Dermis blood vessel endothelial cell (primary cell): ENCODE data around the gene CSNK1G2. TPM values are rescaled to one million over a fixed set of nuclear protein-coding genes. Genes with fewer than 3 reads are reported as not detected.
A peak's percentile ranks its signal among the peaks of the same experiment; 100 is the strongest.

Source experiments
- DNase-seq: peaks from one replicate; pipeline ENCODE4 v3.0.0; 2010
- total RNA-seq: library from RNA; depleted of rRNA; stranded (reverse); fragments of >200 nt; gene quantifications from 2 replicates; pipeline ENCODE4 v1.2.3, GENCODE V29; 2014

The CSNK1G2 gene
- total RNA-seq, 1 donor from 2014 or later, result 73.9 TPM

DNA sequence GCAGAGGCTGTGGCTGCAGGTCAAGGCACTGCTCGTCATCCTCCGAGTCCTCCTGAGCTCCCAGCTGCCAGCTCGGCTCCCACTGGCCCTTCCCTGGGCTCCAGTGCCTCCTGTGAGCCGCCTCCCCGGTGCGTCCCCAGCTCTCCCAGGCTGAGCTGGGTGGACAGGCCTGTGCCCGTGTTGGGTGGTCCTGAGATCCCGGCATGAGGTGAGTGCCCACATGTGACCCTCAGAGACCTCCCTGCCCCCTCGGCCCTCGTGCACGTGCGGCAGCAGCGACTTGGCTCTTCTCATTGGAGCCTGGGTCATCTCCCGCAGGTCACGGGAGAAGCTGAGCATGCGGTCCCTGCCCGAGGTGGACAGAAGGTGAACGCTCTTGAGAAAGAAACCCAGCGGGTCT, 20.3 kb upstream of the CSNK1G2 start:
- no peak for DNase-seq

DNA sequence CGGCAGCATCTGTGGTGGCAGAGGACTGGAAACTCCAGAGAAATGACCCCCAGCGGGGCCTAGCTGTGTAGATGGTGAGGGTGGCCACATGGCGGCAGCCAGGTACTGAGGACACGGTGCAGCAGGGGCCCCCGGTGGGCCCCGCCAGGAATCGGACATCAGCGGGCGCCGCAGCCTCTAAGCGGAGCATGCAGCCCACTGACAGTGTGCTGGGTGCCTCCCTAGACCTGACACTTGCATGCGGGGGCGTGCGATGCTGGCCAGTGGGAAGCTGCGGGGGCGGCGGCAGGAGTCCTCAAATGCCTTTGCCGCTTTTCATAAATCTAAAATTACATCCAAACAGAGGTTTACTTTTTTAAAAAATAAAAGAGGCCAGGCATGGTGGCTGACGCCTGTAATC, 19.6 kb upstream of the CSNK1G2 start:
- no peak for DNase-seq

DNA sequence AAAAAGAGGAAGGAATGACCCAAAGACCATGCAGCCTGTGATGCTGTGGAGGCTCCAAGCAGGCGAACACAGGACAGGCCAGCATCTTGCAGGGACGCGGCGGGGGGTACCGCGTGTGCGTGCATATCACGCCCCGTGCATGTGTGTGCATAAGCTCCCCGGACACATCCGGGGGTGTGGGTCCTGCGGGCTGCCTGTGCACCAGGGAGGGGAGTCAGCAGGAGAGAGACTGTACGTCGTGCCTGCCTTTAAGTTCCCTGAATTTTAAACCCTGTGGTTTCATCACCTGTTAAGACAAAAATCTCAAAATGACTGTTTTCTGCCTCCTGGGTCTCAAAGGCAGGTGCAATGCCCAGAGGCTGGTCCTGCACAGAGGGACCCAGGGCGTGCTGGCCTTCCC, 19.1 kb upstream of the CSNK1G2 start:
- no peak for DNase-seq

DNA sequence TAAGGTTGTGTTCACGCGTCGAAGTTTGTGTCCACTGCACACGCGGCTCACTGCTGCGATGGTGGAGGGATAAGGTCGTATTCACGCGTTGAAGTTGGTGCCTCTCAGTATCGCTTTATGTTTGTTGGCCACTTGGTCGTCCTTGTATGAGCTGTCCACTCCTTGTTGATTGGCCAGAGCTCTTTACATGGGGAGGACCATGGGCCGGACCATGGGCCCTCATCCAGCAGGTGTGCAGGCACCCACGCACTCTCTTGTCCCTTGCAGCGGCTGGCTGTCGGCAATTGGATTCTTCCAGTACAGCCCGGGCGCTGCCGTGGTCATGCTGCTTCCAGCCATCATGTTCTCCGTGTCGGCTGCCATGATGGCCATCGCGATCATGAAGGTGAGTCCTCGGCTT, 18.2 kb upstream of the CSNK1G2 start:
- DNase-seq, result no peak

DNA sequence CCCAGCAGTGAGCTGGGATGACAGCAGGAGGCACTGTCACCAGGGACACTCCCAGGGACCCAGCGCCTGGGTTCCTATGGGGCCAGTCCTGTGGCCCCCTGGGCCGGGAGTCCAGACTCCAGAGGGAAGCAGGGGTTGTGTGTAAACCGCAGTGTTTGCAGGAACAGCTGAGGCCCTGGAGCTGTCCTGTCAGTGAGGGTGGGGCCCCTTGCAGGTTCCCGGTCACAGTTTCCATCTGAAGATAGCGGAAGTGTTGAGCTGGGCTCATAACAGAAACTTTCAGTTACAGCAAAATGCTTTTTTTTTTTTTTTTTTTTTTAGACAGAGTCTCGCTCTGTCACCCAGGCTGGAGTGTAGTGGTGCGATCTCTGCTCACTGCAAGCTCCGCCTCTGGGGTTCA, 17.7 kb upstream of the CSNK1G2 start:
- DNase-seq, result no peak

DNA sequence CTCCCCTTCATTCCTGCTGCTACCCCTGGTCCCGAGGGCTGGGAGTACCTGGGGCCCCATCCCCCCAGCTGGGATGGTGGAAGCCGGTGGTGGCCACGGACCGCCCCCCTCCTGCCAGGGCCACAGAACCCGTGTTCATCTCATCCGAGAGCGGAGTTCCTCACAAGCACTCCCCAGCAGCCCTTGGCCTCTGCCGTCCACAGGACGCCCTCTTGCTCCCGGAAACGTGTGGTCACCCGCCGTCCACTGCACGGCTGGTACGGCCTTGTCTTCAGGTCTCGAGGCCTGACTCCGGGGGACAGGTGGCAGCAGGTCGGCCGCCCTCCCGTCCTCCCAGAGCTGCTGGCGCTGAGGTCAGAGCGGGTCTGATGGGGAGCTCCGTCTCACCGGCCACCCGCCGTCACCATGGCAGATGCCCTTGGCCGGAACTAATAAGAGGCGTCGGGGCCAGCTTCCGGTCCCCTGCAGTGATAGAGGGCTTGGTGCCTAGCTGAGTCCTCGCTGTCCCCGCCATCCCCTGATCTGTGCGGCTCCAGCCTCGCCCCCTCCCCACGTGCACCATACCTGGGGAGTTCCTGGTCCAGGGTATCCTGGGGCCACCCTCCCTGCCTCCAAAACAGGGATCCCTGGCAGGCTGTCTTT, 16.5 kb upstream of the CSNK1G2 start:
- no peak for DNase-seq

DNA sequence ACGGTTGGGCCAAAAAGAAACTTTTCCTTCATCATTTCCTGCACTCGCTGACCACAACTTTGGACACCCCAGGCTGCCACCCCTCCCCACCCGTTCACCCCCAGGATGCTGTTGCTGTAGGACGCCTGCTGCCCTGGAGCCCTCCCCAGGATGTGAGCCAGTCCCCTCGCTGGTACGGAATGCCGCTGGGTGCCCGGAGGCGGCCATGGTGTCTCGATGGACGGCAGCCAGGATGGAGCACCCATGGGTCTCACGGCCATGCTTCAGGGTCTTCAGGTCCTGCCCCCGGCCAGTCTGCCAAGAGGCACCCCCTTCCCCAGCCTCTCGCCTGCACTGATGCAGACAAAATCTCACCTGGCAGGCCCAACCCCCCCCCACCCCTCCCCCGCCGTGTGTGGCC, 15.4 kb upstream of the CSNK1G2 start:
- no peak for DNase-seq

DNA sequence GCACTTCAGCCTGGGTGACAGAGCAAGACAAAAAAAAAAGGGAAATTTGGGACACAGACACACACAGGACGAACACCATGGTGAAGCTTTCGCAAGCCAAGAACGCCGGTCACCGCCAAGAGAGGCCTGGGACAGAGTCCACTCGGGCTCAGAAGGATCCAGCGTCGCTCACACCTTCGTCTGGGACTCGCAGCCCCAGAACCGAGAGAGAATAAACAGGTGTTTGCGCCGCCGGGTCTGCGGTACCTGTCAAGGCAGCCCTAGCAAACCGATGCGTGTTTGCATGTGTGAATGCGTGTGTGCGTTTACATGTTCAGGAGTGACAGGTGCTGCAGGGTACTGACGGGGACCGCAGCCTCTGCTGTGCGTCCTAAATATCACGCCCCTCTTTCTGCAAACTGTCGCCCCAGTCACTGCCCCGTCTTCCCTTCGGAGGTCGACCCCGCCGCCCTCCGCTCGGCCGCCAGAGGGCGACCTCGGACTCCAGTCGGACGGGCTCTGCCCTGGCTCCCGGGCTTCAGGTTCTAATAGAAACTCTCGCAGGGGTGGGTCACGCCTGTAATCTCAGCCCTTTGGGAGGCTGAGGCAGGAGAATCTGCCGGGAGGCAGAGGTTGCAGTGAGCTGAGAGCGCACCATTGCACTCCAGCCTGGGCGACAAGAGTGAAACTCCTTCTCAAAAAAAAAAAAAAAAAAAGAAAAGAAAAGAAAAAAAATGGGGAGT, 11.8 kb upstream of the CSNK1G2 start:
- peak; percentile 83 for DNase-seq

DNA sequence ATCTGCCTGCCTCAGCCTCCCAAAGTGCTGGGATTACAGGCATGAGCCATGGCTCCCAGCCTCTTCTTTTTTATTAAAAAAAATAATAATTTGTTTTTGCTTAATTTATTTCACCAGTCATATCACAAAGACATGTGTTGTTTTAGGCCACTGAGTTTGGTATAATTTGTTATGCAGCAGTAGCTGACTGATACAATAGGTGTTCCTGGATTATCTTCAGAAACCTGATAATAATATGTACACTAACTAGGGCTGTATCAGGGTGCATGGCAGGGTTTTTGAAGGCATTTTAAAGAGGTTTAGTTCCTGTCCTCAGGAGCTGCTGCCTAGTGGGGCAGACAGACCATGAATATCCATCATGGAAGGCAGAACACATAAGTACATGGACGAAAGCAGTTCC, 9.5 kb upstream of the CSNK1G2 start:
- DNase-seq, result no peak

DNA sequence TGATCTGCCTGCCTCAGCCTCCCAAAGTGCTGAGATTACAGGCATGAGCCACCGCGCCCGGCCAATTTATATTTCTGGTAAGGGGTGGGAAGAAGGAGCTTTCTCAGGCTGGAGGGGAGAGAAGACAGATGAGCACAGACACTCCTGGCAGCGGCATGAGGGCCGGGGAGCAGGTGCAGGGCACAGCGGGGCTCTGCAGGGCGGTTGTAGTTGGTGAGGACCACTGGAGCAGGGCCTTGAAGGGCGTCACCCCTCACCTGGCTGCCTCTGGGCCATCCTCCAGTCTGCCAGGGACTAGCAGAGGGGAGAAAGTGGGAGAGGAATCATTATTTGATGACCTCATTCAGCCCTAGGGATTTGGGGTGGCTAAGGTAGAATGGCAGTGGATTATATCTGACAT, 8.6 kb upstream of the CSNK1G2 start:
- no peak for DNase-seq

DNA sequence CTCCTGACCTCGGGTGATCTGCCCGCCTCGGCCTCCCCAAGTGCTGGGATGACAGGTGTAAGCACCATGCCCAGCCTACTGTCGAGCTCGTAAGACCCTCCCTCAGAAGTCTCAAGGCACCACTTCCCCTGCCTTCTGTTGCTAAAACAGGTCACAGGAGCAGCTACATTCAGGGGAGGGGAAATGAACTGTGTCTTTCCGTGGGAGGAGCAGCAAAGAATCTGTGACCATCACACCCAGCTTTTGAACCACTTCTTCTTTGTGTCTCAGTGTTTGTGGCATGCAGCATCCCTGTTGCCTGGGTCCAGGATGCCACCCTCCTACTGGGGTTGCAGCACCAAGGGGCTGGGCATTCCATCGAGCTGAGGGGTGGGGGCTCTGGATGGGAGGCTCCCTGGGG, 7.7 kb upstream of the CSNK1G2 start:
- DNase-seq, result no peak

DNA sequence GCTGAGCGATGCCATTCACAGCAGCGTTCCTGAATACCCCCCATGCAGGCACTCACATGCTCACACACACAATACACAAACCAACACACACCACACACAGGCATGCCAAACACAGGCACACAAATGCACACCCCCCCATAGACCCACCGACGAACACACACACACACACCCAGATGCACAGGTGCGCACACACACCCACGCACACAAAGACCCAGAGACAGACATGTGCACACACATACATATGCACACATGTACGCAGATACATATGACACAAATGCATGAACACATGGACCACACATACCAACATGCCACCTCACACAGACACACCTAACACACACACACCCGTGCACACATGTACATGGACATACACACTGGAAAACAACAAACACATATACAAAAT, 7.0 kb upstream of the CSNK1G2 start:
- no peak for DNase-seq

DNA sequence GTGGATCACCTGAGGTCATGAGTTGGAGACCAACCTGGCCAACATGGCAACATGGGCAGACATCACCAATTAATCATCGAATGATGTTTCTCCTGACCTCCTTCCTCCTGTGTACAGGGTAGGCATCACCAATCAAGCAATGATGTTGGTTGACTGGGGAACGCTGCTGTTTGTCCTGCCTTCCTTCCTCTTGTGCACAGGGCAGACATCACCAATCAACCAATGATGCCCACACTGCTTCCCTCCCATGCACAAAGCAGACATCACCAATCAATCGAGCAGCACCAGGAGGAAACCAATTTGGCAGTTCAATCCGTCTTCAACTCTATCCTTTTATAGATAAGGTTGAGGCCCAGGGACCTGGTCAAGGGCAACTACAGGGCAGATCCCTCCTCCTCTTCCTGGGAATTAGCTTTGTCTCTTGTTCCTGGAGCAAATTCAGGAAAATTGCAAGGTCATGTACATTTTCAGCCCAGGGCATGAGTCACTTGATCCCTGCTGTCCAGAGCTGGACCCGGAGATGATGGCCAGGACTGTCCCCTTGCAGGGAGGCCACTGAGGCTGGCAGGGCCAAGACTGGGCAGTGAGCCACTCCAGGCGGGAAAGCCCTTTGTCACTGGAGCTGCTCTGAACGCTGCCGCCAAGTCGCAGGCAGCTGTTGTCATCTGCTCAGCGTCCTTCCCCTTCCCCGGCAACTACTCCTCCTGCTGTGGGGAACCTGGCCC, 5.3 kb upstream of the CSNK1G2 start:
- DNase-seq, result peak; percentile 73

DNA sequence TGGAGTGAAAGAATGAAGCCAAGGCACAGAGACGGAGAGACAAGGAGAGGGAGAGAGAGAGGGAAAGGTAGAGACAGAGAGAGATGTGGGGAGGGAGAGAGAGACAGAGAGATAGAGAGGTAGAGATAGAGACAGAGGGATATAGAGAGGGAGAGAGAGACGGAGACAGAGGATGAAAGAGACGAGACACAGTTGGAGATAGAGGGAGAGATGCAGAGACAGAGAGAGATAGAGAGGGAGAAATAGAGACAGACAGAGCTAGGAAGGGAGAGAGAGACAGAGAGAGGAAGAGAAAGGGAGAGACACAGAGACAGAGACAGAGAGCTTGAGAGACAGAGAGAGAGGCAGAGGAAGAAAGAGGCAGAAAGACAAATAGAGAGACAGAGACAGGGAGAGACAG, 4.5 kb upstream of the CSNK1G2 start:
- DNase-seq, result no peak

DNA sequence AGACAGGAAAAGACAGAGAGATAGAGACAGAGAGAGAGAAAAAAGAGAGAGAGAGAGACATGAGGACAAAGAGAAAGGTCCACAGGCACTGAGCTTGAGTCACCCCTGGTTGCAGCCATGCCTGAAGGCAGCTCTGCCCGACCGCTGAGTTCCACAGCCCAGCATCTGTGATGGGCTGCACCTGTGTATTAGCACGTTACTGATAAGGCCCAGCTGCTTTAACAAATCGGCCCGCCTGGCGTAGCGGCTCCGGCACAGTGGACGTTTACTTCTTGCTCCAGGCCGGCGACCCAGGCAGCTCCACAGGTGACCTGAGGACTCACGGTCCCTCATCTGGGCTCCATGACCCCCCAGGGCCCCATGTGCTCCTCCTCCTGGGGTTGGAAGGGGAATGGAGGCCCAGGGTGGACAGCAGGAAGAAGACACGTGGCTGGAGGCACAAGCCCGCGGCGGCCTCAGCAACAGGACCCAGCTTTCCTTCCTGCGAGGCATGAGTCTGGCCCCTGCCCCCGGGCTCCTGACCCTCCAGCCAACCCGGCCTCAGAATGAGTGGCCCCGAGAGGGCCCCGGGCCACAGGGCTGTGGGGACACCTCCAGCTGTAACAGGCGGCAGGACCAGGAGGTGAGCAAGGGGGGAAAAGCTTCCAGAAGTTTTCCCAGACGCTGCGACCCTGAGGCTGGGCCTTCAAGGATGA, 3.9 kb upstream of the CSNK1G2 start:
- no peak for DNase-seq

DNA sequence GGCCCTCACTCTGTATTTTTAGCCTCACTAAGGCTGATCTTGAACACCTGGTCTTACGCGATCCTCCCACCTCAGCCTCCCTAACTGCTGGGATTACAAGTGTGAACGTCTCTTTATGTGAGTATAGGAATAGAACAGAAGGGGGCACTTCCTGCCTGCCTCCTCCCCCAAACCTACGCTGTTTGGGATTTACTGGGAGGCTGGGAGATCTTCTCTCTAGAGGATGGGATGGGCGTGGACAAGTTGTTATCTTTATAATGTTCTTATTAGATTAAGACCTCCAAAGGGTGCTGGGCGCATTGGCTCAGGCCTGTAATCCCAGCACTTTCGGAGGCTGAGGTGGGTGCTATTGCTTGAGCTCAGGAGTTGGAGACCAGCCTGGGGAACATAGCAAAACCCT, 2.9 kb upstream of the CSNK1G2 start:
- DNase-seq, result no peak

DNA sequence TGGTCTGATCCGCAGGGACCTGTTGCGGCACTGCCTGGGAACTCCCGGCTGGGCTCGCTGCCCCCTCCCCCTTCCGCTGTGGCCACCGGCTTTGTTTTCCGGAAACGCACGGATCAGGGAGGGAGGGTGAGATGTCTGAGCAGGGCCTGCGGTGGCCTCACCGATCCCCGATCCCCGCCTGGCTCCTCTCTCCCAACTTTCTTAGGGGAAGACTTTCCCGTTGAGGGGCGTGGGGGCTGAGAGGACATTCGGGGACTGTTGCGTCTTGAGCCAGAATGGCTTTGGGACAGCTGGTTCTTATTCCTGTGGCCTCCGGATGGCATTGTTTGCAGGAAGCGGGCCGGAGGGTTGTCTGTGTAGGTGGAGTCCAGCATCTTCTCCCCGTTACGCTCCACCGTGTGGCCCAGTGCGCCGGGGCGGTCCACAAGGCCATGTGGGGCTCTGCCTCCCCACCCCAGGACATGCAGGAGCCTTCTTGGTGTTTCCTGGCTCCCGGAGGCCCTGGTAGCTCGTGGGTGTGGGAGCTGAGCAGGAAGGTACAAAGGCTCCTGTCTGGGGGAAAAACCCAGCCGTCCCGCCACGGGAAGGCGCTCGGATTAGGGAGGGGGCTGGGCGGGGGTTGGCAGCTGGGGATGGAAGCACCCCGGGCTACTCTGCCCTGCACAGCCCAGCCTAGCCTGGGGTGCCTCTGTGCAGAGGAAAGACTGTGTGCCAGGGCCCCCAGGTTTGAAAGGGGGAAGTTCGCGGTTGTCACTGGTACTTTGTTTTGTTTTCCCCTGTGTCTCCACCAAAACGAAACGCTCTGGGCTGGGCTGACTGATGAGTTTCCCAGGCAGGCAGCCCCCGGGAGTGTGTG, 1.3 kb downstream of the CSNK1G2 start:
- peak; percentile 72 for DNase-seq

DNA sequence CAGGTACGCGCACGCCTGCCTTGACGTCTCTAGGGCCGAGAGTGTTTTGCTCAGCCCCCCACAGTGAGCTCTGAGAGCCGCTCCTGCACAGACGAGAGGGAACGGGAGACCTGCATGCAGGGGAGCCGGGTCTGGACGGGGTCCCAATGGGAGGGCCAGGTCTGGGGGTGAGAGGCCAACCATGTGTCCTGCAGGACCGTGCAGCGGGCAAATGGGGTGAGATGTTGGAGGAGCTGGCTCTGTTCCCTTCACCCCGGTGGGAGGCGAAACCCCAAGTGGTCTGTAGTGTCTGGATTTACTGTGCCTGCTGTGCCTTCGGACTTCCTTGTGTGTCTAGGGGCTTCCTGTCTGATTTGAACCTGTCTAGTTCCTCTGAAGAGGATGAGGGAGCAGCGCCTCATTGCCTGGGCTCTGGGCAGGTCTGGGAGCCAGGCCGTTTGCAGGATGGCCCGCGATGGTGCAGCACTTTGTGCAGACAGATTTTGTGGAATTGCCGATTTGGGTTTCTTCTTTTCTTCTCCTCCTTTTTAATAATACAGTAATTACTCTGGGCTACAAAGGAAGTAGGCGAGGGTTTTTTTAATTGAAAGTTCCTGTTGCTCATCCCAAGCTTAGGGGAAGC, 2.1 kb downstream of the CSNK1G2 start:
- DNase-seq, result peak; percentile 22

DNA sequence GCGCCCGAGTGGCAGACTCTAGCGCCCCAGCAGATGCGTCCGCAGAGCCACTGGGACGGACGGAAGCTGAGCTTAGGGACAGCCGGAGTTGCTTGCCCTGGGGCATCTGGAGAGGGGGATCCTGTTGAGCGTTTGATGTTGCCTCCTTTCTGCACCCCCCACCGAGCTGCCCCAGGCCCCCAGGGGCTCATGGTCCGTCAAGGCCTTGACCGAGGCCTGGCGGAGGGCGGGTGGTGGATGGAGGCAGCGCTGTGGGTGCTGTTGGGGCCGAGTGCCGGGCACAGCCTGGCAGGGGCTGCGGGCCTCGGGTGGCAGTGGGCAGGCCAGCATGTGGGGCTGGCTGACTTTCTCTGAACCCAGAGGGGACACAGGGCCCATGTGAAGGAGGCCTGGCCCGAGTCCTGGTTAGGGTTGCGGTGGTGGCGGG, 2.7 kb downstream of the CSNK1G2 start:
- no peak for DNase-seq

DNA sequence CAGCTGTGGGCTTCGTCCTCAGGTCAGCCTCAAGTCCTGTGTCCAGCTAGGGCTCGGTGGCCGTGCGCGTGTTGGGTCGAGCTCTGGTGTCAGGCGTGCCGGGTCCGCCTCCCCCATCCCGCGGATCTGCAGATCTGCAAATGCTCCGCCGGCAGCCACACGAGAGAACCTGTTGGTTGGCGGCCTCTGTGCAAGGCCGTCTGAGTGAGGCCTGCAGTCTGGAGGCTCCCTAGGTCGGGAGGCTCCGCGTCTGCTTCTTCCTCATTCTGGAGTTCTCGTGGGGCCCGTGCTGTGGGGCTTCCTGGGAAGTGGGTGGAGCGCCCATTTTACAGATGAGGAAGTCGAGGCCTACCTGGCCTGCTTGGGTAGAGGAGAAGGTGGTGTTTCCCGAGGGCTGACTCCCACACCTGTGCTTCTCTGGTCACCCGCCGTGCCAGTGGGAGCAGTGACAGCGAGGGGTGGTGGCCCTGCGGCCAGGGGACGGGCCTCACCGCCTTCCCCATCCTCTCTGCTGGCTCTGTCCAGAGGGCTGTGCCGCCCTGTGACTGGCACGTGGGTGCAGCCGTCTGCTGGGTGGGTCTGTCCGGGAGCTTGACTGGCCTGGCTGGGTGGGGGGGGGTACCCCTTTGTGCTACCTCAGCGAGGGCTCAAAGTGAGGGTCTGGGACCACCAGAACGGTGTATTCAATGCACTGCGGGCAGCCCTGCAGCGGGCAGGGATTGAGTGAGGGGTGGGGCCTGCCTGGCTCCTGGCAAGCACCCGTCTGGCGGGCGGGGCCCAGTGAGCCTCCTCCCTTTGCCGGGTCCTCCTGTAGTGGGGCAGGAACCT, 3.3 kb downstream of the CSNK1G2 start:
- no peak for DNase-seq
